ENCODE data around the gene SYT2. TPM values are rescaled to one million over a fixed set of nuclear protein-coding genes. Genes with fewer than 3 reads are reported as not detected.
"Not testable (repeated sequence)": the region's sequence is repeated elsewhere in the genome, so short reads cannot be mapped to it uniquely, and the experiment has no call there.

The SYT2 gene
- total and polyA plus RNA-seq, 5 experiments from 2014 or later, result 0.02 TPM; not detected in 4

DNA sequence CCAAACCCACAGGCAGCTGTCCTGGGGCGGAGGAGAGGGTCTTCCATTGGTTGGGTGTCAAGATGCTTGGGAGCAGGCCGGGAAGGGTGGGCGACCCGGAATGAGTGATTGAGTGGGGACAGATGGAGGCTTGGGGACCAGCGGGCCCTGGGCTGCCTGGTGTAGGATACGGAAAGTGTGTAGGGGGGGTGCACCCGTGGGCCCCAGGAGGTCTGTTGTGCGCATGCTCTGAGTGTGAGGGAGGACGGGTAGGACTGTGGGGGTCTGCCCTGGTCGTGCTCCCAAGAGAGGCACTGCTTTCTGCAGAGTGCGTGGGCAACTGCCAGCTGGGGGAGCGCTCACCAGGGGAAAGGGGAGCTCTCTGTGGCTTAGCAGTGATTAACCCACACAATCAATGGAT is 86.8 kb downstream of the SYT2 start:
- POLR2A ChIA-PET, H3K9me3 Mint-ChIP-seq, ATAC-seq, H3K4me3 Mint-ChIP-seq, H3K27ac Mint-ChIP-seq, H3K36me3 Mint-ChIP-seq: not testable (repeated sequence)
- Mint-ChIP-seq H3K4me1 (peaks cover 4 to 29% (median 13%) of the 10 kb centered on the region in 4 donors), H3K27me3 (peaks cover 15 to 37% (median 24%) of the 10 kb centered on the region in 5 donors)
- DNase-seq, result peak in 1 of 10 donors; percentile 52

DNA sequence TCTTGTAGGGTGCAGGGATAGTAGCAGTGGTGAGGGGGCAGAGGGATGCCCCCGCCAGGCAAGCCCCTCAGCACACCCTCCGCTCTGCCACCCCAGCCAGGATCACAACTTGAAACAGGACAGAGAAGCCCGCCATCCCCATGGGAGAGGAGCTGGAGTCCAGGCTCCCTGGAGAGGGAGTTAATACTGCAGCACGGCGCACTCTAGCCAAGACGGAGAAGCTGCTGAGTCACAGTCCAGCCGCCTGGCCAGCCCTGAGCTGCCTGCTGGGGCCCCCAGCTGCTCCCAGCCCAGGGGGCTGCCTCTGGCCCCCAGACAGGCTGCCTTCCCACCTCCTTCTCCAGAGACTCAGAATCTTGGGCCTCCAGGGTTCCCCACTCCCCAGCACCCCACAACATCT is 87.2 kb downstream of the SYT2 start:
- H3K36me3 Mint-ChIP-seq, result peaks cover 0 to 3% (median 0%) of the 10 kb centered on the region in 3 donors
- H3K4me1 Mint-ChIP-seq, result peaks cover 4 to 28% (median 10%) of the 10 kb centered on the region in 4 donors
- DNase-seq (peak in 1 of 10 donors; percentile 58), ATAC-seq (no peak)
- no peaks in the 10 kb centered on the region for H3K9me3 Mint-ChIP-seq
- POLR2A ChIA-PET, result no interaction called here
- H3K4me3 Mint-ChIP-seq, result no peak overlapping the region
- peaks cover 15 to 40% (median 26%) of the 10 kb centered on the region in 5 donors for H3K27me3 Mint-ChIP-seq
- H3K27ac Mint-ChIP-seq, result no peak overlapping the region

DNA sequence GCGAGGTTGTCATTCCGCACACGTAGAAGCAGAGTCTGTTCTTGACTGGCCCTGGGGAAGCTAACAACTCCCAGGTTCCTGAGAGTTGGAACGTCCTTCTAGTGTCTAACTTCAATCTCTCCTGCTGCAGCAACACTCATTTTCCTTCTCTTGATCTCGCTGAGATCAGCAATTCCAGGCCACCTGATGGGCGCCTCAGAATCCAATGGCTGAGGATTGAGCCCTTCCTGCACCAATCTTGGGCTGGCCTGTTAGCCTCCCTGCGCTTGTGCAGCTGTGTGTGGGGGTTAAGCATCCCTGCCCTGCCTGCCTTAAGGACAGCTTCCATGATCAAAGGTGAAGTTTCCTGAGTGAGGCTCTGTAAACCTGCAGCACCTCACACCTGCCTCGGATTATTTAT is 87.9 kb downstream of the SYT2 start:
- H3K4me1 Mint-ChIP-seq, result peaks cover 0 to 22% (median 5%) of the 10 kb centered on the region in 4 donors
- H3K27me3 Mint-ChIP-seq, result peaks cover 22 to 42% (median 29%) of the 10 kb centered on the region in 5 donors
- H3K36me3 Mint-ChIP-seq, result peaks cover 0 to 3% (median 0%) of the 10 kb centered on the region in 3 donors
- no peak for DNase-seq
- no peak overlapping the region for H3K4me3 Mint-ChIP-seq
- no peak overlapping the region for H3K27ac Mint-ChIP-seq
- no peaks in the 10 kb centered on the region for H3K9me3 Mint-ChIP-seq
- POLR2A ChIA-PET, result no interaction called here
- ATAC-seq, result no peak

DNA sequence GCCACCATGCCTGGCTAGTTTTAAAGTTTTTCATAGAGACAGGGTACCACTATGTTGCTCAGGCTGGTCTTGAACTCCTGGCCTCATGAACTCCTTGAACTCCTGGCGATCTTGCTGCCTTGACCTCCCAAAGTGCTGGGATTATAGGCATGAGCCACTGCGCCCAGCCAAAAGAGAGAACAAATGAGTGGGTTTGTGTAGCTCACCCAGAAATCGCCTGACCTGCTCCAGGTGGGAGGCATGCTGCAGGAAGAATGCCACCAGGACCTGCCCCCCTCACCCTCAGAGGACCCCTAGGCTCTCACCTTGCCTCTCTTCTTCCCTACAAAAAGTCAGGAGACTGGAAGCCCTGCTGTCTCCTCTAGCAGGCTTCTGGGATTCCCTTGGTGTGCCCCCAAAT is 88.8 kb downstream of the SYT2 start:
- peak overlapping the region in 1 of 10 donors; percentile 62 for H3K27ac Mint-ChIP-seq
- H3K4me1 Mint-ChIP-seq, result peaks cover under 1 to 20% (median 10%) of the 10 kb centered on the region in 4 donors
- H3K4me3 Mint-ChIP-seq, result no peak overlapping the region
- peaks cover 0 to 3% (median 0%) of the 10 kb centered on the region in 3 donors for H3K36me3 Mint-ChIP-seq
- H3K27me3 Mint-ChIP-seq, result peaks cover 31 to 51% (median 34%) of the 10 kb centered on the region in 5 donors
- H3K9me3 Mint-ChIP-seq, result peaks cover 0 to 1% (median 0%) of the 10 kb centered on the region in 9 donors
- ATAC-seq (no peak), DNase-seq (peak in 1 of 10 donors; percentile 32)
- POLR2A ChIA-PET, result no interaction called here

DNA sequence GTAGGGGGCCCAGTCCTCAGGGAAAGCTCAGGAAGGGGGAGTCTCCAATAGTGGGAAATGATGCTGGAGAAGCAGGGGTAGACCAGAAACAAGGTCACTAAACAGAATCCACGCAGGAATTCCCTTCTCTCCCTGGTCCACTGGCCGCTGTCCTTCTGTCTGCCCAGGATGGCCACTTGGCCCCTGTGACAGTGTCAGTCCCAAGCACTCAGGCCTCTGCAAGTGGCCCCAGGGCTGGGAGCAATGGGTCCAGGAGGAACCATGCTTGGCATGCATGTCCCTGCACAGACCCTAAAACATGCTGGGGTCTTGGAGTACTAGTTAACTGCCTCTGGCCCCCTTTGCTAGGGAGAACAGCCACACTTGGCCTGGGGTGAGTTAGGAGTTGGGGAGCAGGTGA is 90.2 kb downstream of the SYT2 start:
- H3K27me3 Mint-ChIP-seq, result peaks cover 30 to 53% (median 37%) of the 10 kb centered on the region in 5 donors
- H3K9me3 Mint-ChIP-seq, DNase-seq, ATAC-seq, H3K4me3 Mint-ChIP-seq, POLR2A ChIA-PET, H3K27ac Mint-ChIP-seq, H3K36me3 Mint-ChIP-seq: not testable (repeated sequence)
- H3K4me1 Mint-ChIP-seq, result peaks cover 9 to 28% (median 22%) of the 10 kb centered on the region in 4 donors

DNA sequence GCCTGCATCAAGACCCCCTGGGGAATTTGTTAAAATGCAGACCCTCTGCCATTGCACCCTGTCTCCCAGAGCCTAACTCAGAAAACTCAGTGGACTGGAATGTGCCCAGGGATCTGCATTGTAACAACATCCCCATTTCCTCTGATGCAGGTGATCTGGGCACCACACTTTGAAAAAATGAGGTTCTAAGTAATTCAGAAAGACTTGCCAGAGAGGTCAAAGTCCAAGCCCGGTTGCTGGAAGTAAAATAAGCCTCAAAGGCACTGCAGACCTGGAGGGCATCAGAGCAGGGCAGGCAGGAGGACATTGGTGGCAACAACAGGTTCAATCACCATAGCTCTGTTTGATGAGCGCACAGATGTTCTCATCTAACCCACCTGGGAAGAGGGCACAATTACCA is 90.7 kb downstream of the SYT2 start:
- Mint-ChIP-seq H3K4me3 (no peak overlapping the region), H3K27ac (no peak overlapping the region), H3K27me3 (peaks cover 30 to 53% (median 37%) of the 10 kb centered on the region in 5 donors), H3K9me3 (peaks cover 0 to 1% (median 0%) of the 10 kb centered on the region in 9 donors), H3K36me3 (peaks cover 0 to 3% (median 0%) of the 10 kb centered on the region in 3 donors), H3K4me1 (peaks cover 9 to 33% (median 22%) of the 10 kb centered on the region in 4 donors)
- DNase-seq (no peak), ATAC-seq (no peak)
- POLR2A ChIA-PET, result no interaction called here

DNA sequence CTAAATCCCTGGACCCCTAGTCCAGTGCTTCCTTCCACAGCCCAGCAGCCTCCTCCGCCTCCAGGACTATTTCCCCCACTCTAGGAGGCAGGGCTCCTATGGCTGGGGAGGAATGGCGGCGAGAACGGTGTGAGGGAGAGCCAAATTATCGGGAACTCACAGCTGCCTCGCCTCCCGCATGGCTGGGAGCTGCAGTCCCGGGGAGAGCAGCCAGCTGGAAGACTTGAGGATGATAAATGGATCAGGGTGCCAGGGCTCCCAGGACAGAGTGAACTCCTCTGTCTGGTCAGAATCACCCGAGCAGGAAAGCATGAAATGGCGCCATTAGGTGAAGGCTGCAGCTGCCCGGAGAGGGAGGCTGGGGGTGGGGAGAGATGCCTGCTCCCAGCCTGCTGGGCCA is 91.2 kb downstream of the SYT2 start:
- peaks cover 9 to 35% (median 22%) of the 10 kb centered on the region in 4 donors for H3K4me1 Mint-ChIP-seq
- ATAC-seq, POLR2A ChIA-PET, H3K9me3 Mint-ChIP-seq, H3K36me3 Mint-ChIP-seq, DNase-seq, H3K27ac Mint-ChIP-seq, H3K4me3 Mint-ChIP-seq: not testable (repeated sequence)
- H3K27me3 Mint-ChIP-seq, result peaks cover 30 to 53% (median 37%) of the 10 kb centered on the region in 5 donors

DNA sequence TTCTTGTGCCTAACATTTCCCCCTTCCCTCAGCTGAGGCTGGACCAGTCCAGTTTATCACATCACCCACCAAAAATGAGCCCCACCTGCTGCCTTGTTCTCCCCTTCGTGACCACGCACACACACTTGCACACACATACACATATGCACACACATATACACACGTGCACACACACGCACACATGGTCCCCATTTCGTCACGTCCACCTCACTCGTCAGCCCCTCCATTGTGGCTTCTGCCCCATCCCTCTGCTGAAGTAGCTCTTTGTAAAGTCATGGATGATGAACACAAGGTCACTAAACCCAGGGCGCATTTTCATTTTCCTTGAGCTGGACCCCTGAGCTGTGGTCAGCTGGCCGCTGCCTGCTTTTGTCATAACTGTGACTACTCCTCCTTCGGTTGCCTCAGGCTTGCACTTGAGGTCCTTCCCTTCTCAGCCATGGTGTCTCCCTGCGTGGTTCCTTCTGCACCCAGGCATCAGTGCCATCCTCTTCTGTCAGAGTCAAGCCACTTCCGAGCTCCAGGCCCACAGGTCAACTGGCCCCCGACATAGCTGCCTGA is 93.8 kb downstream of the SYT2 start:
- no peak for ATAC-seq
- Mint-ChIP-seq H3K27ac (peak overlapping the region in 3 of 10 donors; percentile 5 to 71 (median 46)), H3K36me3 (peaks cover 0 to 3% (median 0%) of the 10 kb centered on the region in 3 donors), H3K4me1 (peaks cover 11 to 35% (median 22%) of the 10 kb centered on the region in 4 donors), H3K27me3 (peaks cover 26 to 46% (median 37%) of the 10 kb centered on the region in 5 donors), H3K9me3 (peaks cover 0 to 1% (median 0%) of the 10 kb centered on the region in 9 donors), H3K4me3 (peak overlapping the region in 4 of 10 donors; percentile 26 to 49 (median 30))
- no peak for DNase-seq
- POLR2A ChIA-PET, result no interaction called here

DNA sequence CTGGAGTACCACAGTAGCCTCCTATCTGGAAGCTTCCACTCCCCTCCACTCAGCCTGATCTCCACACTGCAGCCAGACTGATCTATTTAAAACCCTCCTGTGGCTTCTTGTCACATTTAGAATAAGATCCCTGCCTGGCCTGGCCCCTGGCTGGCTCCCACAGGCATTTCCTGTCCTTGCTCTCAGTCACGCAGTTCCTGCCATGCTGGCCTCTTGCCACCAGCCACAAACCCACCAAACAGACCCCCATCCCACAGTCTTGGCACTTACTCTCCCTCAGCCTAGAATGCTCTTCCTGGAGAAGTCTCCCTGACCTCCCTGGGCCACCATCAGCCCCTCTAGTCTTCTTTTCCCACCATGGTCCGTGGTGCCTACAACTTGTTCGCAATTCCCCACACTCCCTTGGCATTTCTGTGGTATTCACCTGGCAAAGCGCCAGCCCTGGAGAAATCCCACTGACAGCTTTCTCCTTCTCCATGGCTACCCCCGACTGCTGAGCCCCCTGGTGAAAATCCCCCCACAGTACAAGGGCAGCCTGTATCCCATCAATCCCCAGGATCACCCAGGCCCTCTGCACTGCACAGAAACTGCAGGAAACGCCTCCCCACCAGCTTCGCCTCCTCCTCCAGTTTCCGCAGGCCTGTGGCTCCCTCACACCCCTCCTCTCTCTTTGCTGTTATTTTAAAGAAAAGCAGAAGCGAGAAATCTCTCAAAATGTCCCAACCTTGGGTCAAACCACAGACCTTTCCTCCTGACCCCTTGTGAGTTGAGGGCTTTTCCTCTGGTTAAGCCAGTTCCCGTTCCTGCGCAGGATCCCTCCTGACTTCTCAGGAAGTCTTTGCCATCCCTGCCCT is 94.5 kb downstream of the SYT2 start:
- POLR2A ChIA-PET, result interaction anchor here (0.6 kb wide), 1 partner anchor 13 kb away, joined by 9 read pairs; no protein-coding TSS in a partner anchor
- H3K4me1 Mint-ChIP-seq, result peaks cover 11 to 35% (median 22%) of the 10 kb centered on the region in 4 donors
- peak overlapping the region in 5 of 10 donors; percentile 15 to 34 (median 26) for H3K4me3 Mint-ChIP-seq
- peaks cover 24 to 44% (median 37%) of the 10 kb centered on the region in 5 donors for H3K27me3 Mint-ChIP-seq
- H3K9me3 Mint-ChIP-seq, result peaks cover 0 to 1% (median 0%) of the 10 kb centered on the region in 9 donors
- H3K27ac Mint-ChIP-seq, result peak overlapping the region in 4 of 10 donors; percentile 5 to 71 (median 38)
- ATAC-seq, result peak; percentile 27 to 33
- peaks cover 0 to 3% (median 0%) of the 10 kb centered on the region in 3 donors for H3K36me3 Mint-ChIP-seq
- DNase-seq, result no peak

DNA sequence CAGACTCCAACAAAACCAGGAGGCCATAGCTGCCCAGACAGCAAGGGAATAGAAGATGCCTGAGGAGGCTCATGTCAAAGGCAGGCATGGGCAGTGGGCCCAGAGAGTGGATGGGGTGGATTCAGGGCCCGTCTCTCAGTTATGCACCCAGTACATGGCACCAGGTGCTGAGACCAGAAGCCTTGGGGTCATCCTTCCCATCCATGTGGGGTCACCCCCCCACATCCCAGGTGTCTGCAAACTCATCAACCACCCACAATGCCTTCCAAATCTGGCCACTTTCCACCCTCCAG is 95.1 kb downstream of the SYT2 start:
- DNase-seq, H3K9me3 Mint-ChIP-seq, H3K36me3 Mint-ChIP-seq, ATAC-seq: not testable (repeated sequence)
- Mint-ChIP-seq H3K27me3 (peaks cover 22 to 38% (median 35%) of the 10 kb centered on the region in 5 donors), H3K27ac (peak overlapping the region in 3 of 10 donors; percentile 5 to 71 (median 28)), H3K4me1 (peaks cover 11 to 35% (median 22%) of the 10 kb centered on the region in 4 donors), H3K4me3 (peak overlapping the region in 1 of 10 donors; percentile 20)
- POLR2A ChIA-PET, result interaction anchor here (0.6 kb wide), 1 partner anchor 12 kb away, joined by 9 read pairs; no protein-coding TSS in a partner anchor

DNA sequence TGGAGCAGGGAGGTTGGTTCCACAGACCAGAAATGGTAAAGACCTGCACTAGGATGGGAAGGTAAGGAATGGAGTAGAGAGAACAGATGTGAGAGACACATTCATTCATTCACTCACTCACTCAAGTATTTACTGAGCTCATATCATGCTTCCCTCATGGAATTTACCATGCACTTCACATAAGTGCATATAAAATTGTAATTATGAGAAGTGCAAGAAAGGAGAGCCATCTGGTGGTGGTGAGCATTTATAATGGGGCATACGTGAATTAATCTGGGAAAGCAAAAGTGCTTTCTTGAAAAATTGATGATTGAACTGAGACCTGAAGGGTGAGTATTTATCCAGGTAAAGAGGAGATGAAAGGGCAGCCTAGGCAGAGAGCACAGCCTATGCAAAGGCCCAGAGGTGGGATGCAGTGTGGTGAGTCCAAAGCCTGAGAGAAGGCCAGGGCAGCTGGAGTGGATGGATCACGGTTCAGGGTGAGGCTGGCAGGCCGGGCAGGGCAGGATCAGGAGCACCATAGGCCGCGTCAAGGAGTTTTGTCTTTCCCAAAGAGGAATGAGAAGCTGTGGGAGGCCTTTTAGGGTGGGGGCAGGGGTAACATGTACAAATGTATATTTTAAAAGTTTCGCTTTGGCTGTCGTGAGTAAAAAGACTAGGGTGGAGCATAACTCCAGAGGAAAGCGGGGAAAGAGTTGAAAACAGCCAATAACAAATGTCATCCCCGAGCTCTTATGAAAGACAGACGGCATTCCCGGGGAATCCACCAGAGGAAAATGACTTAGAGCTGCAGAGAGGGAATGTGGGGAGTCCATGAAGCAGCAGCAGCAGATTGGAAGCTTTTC is 95.7 kb downstream of the SYT2 start:
- Mint-ChIP-seq H3K4me3 (peak overlapping the region in 1 of 10 donors; percentile 20), H3K27ac (peak overlapping the region in 4 of 10 donors; percentile 10 to 71 (median 49)), H3K4me1 (peaks cover 11 to 35% (median 22%) of the 10 kb centered on the region in 4 donors), H3K27me3 (peaks cover 19 to 35% (median 33%) of the 10 kb centered on the region in 5 donors)
- DNase-seq, POLR2A ChIA-PET, H3K9me3 Mint-ChIP-seq, ATAC-seq, H3K36me3 Mint-ChIP-seq: not testable (repeated sequence)

DNA sequence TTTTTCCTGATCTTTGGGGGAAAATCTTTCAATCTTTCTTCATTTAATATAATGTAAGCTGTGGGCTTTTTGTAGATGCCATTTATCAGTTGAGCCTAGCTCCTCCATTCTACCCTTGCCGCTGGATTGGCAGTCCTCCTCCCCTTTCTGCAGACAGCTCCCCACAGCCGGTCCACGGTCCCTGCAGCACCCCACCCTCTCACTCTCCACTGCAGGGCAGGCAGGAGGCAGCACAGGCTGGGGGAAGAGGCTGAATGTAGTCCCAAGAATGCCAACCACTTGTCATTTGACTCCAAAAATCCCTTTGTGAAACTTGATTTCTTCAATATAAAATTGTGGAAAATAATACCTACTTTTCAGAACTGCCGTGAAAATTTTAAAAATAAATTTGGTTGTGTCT is 96.7 kb downstream of the SYT2 start:
- POLR2A ChIA-PET, result no interaction called here
- DNase-seq (no peak), ATAC-seq (no peak)
- H3K27me3 Mint-ChIP-seq, result peaks cover 14 to 25% (median 23%) of the 10 kb centered on the region in 5 donors
- H3K36me3 Mint-ChIP-seq, result peaks cover 0 to 4% (median 0%) of the 10 kb centered on the region in 3 donors
- H3K4me3 Mint-ChIP-seq, result no peak overlapping the region
- H3K9me3 Mint-ChIP-seq, result peaks cover 0 to 1% (median 0%) of the 10 kb centered on the region in 9 donors
- H3K27ac Mint-ChIP-seq, result no peak overlapping the region
- peaks cover 11 to 34% (median 22%) of the 10 kb centered on the region in 4 donors for H3K4me1 Mint-ChIP-seq
